GM19035 (cell line): Measurements from ENCODE around the gene ATM.

Source experiments
- ATAC-seq: cut with Tn5 transposase; IDR thresholded peaks from one replicate; pipeline ENCODE4 v1.9.1; 2021; ENCODE audit not compliant: unreplicated experiment

The ATM gene, protein sequence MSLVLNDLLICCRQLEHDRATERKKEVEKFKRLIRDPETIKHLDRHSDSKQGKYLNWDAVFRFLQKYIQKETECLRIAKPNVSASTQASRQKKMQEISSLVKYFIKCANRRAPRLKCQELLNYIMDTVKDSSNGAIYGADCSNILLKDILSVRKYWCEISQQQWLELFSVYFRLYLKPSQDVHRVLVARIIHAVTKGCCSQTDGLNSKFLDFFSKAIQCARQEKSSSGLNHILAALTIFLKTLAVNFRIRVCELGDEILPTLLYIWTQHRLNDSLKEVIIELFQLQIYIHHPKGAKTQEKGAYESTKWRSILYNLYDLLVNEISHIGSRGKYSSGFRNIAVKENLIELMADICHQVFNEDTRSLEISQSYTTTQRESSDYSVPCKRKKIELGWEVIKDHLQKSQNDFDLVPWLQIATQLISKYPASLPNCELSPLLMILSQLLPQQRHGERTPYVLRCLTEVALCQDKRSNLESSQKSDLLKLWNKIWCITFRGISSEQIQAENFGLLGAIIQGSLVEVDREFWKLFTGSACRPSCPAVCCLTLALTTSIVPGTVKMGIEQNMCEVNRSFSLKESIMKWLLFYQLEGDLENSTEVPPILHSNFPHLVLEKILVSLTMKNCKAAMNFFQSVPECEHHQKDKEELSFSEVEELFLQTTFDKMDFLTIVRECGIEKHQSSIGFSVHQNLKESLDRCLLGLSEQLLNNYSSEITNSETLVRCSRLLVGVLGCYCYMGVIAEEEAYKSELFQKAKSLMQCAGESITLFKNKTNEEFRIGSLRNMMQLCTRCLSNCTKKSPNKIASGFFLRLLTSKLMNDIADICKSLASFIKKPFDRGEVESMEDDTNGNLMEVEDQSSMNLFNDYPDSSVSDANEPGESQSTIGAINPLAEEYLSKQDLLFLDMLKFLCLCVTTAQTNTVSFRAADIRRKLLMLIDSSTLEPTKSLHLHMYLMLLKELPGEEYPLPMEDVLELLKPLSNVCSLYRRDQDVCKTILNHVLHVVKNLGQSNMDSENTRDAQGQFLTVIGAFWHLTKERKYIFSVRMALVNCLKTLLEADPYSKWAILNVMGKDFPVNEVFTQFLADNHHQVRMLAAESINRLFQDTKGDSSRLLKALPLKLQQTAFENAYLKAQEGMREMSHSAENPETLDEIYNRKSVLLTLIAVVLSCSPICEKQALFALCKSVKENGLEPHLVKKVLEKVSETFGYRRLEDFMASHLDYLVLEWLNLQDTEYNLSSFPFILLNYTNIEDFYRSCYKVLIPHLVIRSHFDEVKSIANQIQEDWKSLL (N-terminal part only)

GRCh38 chr11:108222574-108223347 is at the start of gene ATM, which contains the start of gene NPAT:
ATM (plus strand) TSS chr11:108223067; CDS start chr11:108227625, 4,558 bp downstream.
NPAT (minus strand) TSS chr11:108222638; CDS start chr11:108222536, 102 bp downstream.
- peak; percentile 81 for ATAC-seq

DNA sequence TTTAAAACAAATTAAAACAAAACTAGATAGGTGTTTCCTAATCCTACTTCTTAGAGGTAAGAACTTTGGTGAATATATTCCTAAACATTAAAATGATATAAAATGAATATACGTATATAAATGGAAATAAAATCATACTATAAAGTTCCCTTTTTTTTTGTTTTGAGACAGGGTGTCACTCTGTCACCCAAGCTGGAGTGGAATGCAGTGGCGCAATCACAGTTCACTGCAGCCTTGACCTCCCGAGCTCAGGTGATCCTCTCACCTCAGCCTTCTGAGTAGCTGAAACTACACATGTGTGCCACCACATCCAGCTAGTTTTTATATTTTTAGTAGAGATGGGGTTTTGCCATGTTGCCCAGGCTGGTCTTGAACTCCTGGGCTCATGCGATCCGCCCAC is 45.3 kb upstream of the ATM start:
- ATAC-seq, result no peak

GRCh38 chr11:108193725-108194124 is 29.1 kb upstream of the ATM start:
- ATAC-seq, result no peak

- ATAC-seq, result no peak
These were observed 26.0 kb upstream of the ATM start for GRCh38 chr11:108196901-108197300.

DNA sequence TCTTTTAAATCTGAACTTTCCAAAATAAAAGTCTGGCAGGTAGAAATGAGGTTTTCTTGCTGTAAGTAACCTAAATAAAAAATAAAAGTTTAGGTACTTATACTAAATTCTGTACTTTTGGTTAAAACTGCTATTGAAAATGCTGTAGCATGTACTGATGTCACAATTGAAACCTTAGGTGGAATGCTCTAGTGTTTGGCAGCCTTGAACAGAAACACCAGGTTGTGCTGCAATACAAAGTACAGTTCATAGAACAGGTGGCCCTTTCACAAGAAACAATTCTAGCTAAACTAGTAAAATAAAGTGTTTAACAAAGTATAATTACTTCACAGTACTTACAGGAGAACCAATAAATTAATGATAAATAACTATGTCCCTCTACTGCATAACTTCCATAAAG is 25.5 kb upstream of the ATM start:
- ATAC-seq, result no peak

GRCh38 chr11:108198833-108199232 is 24.0 kb upstream of the ATM start:
- no peak for ATAC-seq

GRCh38 chr11:108199446-108200321 is 23.2 kb upstream of the ATM start:
- peak; percentile 83 for ATAC-seq

DNA sequence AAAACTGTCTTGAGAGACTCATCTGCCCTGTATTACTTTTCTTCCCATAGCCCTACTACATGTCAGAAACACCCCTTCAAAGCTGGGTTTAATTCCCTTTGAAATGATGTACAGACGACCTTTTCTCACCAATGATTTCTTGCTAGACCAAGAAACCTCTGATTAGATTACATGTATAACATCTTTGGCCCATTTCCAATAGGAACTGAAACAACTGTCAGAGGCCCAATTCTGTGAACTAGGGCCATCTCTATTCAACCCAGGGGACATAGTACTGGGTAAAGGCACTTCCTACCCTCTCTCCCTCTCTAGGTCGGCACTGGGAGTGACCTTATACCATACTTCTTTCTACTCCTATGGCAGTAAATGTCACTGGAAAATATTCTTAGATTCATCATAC is 19.8 kb upstream of the ATM start:
- no peak for ATAC-seq

GRCh38 chr11:108204376-108204775 is 18.5 kb upstream of the ATM start:
- no peak for ATAC-seq

DNA sequence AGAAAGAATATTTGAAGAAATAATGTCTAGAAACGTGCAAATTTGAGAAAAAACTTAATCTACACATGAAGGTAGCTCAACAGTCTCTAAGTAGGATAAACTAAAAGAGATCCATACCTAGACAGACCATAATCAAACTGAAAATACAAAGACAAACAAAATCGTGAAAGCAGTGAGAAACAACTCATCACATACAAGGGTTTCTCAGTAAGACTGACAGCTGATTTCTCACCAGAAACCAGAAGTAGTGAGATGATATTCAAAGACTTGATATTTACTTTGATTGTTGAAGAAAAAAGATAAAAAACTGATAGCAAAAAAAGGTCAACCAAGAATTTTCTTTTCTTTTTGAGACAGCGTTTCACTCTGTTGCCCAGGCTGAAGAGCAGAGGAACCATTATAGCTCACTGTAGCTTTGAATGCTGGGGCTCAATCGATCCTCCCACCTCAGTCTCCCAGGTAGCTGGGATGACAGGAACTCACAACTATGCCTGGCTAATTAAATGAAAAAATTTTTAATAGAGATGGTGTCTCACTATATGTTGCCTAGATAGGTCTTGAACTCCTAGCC is 17.9 kb upstream of the ATM start:
- ATAC-seq, result no peak

- ATAC-seq, result no peak
These were observed 16.7 kb upstream of the ATM start for GRCh38 chr11:108206171-108206570.

- no peak for ATAC-seq
These were observed 15.7 kb upstream of the ATM start for GRCh38 chr11:108206969-108207682.

- ATAC-seq, result no peak
These were observed 15.2 kb upstream of the ATM start for GRCh38 chr11:108207683-108208060.

GRCh38 chr11:108210441-108210840 is 12.4 kb upstream of the ATM start:
- no peak for ATAC-seq

DNA sequence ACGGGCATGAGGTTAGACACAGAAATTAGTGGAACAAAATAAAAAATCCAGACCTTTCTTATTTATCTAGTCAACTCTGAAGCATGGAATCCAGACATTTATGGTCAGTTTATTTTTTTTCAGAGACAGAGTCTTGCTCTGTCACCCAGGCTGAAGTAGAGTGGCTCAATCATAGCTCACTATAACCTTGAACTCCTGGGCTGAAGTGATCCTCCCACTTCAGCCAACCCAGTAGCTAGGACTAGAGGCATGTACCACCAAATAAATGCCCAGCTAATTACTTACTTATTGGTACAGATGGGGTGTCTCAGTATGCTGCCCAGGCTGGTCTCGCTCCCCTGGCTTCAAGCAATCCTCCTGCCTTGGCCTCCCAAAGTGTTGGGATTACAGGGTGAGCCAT is 9.1 kb upstream of the ATM start:
- ATAC-seq, result no peak

- no peak for ATAC-seq
These were observed 5.9 kb upstream of the ATM start for GRCh38 chr11:108216988-108217387.

DNA sequence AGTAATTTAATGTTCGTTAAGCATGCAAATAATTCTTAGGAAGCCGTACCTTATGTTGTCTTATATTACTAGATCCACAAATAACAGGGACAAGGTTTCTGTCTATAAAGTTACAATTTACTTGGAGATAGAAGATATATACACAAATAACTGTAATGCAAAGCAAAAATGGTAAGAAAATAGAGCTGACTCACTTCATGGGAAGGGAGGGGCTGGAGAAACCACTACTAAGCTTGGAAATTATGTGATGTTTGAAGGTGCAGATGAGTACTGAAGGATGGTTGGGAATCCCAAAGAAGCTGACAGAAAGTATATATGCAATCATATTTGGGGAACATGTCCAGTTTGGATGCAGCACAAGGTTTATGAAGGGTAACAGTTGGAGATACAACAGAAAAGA is 4.4 kb upstream of the ATM start:
- no peak for ATAC-seq
